NCI-H2081 (cell line): ENCODE results near the gene CHN1.

Experiments
- DNase-seq, 2 experiments: peaks; one replicate each; lab custom pipeline; 2025; lab: John Stamatoyannopoulos, UW

CHN1 gene

GRCh38 chr2:175010848-175011254, 5.7 kb upstream of the CHN1 start:
- DNase-seq = peak; percentile 78 to 91

DNA sequence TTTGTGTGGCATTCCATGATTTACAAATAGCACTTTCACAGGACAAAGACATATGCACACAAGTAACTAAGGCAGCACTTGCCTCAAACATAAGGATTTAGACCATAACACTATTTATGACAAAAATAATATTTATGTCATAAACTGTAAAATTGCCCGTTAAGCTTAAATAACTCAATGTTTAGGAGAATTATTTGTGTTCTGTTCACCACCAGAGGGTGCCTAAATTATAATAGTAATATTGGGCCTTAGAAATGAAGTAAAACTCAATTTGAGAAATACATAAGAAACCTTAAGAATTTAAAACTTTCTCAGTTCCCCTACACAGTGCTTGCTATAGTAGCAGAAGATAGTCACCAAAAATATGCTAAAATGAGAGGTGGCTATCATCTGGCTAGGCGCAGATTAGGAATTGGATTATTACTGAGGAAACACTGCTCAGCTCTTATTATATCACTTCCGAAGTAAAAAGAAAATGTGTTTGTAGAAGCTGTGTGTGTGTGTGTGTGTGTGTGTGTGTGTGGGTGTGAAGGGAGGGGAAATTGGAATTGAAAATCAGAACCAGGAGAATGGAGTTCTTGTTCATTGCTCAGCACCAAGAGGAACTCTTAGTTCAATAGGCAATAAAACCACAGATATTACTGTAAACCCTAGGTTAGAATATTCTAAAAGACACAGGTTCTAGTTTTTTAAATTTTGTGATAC, 4.9 kb upstream of the CHN1 start:
- DNase-seq = no peak

GRCh38 chr2:175008801-175009495, 3.8 kb upstream of the CHN1 start:
- DNase-seq = peak in 1 of 2 experiments; percentile 47

DNA sequence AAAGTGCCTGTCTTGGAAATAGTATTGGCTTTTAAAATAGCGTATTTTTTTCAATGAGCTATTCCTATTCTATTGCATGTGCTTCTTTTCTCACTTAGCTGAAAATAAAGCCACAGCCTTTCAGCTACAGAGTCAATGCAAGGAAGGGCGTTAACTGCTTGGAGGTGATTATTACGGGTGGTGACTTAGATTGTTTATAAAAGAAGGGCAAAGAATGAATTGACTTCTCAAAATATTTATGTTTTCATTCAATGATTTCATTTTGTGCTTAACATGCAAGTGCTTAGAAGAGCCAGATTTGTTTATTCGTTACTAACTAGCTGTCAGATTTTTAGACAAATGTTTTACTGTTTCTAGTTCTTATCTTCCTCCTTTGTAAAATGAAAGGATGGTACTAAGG, 2.8 kb upstream of the CHN1 start:
- no peak for DNase-seq

GRCh38 chr2:175007510-175007909, 2.3 kb upstream of the CHN1 start:
- DNase-seq = no peak

DNA sequence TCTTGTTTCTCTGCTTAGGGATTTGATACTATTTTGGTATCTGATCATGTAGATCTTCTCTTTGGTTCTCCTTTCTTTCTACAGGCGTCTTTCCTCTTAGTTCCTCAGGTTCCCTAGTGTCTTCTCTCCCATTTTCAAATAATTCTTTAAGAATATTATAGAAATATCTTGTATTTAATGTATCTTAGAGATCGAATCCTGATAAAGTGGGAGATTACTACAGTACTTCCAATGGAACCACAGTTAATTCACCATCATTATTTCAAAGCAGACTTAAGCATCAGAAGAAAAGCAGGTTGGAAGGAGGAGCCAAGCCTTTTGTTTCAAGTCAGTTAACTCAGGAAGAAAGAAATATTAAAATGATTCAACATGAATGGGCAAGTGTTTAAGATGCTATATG, 1.1 kb upstream of the CHN1 start:
- DNase-seq = no peak

GRCh38 chr2:175005733-175006264, 618 bp upstream of the CHN1 start:
- peak in 1 of 2 experiments; percentile 41 for DNase-seq

- peak; percentile 47 to 64 for DNase-seq
These were observed 526 bp downstream of the CHN1 start for GRCh38 chr2:175004730-175004979.

DNA sequence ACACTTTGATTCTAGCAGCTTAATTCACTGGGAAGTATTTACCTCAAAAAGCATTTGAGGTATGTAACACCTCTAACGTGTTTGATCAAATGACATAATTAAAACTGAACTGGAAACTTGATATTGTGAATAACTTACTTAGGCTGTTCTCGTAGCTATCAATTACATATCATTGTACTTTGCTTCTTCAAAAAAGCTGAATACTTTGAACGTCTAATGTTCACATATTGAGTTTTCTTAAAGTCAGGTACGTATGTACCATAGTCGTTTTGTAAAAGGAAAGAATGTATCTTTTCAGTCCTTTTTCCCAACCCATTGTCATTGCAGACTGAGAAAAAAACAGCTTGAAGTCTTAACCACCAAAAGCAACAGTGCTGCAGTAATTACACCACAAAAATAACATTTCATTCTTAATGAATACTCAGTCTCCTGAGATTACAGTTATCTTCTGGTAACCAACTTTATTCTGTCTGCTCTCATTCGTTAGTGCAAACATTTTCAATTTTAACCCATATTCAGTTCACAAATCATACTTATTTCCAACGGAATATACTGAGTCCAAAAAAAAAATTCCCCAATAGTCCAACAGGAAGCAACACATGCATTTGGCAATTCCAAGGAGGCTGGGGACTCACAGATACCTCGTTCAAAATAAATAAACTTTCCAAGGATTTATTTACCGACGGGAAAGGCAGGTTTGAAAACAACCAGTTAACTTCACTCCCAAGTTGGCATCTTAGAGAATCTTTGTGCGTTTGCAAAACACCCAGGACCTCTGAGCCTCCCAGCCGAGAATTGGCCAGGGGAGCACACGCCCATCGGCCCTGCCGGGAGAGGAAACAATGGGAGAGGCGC, 1.1 kb downstream of the CHN1 start:
- peak; percentile 36 to 60 for DNase-seq

GRCh38 chr2:175002547-175003274, 2.5 kb downstream of the CHN1 start:
- DNase-seq = no peak

DNA sequence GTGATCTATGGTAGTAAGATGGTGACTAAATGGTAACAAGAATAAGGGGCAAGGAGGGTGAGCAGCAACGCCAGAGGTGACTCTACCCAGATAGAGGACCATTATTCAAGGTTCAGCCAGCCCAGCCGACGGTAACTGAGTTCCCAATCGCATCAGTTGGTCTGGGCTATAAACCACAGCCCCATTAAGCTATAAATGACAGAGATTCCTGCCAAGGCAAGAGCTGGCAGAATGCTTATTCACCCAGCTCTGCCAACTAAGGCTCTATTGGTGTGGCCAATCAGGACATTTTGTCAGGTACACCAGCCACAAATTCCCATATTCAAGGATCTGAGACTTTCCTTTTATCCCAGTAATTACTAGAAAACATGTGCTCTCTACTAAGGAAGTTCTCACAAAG, 3.6 kb downstream of the CHN1 start:
- DNase-seq = peak in 1 of 2 experiments; percentile 61

DNA sequence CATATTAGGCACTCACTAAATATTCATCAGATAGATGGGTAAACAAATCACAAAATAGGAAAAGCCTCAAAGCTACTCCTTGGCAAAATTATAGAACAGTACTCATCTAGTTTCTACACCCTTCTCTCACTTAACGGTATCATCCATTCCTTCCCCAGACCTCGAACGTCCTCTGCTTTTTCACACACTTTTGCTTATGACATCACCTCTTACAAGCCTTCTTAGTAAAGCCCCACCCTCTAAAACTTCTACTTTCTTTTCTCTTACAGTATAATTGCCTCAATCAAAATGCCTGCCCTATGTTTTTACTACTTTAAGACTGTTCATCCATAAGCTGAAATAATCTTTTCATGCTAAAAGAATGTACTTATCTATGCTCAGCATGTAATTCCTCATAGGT, 8.1 kb downstream of the CHN1 start:
- DNase-seq = no peak

DNA sequence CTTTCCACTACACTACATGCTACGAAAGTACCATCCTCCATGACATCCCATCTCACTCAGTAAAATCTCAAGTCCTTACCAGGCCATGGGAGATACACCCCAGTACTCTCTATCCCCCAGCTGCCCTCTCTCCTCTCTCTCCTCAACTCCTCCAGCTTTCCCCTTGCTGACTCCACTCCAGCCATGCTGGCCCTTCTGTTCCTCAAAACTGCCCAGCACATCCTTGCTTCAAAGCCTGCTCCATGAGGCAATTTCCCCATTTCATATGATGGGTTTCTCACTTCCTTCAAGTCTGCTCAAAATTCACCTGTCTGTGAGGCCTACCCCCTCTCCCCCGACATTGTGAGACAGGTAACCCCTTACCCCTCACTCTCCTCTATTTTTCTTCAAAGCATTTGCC, 8.6 kb downstream of the CHN1 start:
- DNase-seq = no peak

- DNase-seq = no peak
These were observed 10.8 kb downstream of the CHN1 start for GRCh38 chr2:174994381-174994780.

DNA sequence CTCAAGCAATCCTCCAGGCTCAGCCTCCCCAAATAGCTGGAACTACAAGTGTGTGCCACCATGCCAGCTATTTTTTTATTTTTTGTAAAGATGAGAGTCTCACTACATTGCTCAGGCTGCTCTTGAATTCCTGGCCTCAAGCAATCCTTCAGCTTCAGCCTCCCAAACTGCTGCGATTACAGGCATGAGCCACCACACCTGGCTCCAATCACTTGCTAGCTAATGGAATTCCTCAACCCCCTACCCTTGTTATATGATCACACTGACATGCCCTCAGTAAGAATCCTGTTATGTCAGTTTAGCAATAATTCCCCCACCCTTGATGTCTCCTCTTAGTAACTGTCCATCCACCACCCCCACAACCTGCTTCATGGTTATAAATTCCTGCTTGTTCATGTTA, 12.3 kb downstream of the CHN1 start:
- DNase-seq = no peak

DNA sequence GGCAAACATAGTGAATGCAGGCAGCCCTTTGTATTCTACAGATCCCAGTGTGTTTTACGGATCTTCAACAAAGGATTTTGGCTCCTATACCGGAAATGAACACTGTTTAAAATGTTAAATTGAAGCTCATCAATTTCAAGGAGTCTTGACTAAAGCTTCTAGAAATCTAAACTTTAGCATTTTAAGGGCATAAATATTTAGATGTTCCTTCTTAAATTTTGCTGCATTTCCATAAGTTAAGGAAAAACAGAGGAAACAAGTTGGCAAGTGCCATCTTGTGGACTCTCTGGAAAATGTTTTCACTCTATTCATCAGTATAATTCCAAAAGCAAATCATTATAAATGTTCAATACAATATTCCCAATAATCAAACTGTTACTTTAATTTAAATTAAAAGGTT, 19.6 kb downstream of the CHN1 start:
- DNase-seq = no peak

GRCh38 chr2:174984561-174984960, 20.6 kb downstream of the CHN1 start:
- no peak for DNase-seq

GRCh38 chr2:174981331-174981730, 23.9 kb downstream of the CHN1 start:
- DNase-seq = no peak

DNA sequence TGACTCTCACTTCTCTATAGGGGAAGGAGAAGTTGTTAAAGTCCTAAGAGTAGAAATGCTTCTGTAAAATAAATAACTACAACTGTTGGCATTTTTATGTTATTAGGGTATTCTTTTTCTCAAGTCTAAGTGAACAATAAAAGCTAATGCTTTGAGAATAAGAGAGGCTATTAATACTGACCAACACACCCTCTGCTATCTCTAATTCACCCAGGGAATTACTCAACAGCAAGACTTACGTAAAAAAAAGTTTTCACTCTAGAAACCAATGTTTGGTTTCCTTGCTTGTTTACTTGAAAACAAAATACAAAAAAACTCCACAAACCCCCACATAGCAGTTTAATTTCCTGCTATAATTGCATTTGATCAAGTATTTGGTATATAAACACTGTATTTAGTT, 25.2 kb downstream of the CHN1 start:
- no peak for DNase-seq

DNA sequence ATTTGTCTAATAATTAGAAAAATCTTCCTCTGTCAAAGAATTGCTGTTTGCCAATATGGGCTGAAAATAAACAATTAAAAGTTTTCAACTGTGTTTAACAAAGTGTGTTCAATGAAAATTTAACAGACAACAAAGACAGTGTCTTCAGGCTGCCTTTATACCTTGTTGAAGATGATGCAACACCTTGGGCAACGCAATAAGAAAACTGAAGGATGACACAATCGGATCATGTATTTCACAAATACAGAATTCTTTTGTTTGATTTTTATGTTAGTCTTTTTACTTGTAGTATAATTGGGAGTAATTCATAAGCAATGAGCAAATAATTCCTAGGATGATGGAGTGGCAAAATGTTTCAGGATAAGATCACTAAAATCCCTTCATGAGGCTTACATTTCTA, 27.8 kb downstream of the CHN1 start:
- no peak for DNase-seq

DNA sequence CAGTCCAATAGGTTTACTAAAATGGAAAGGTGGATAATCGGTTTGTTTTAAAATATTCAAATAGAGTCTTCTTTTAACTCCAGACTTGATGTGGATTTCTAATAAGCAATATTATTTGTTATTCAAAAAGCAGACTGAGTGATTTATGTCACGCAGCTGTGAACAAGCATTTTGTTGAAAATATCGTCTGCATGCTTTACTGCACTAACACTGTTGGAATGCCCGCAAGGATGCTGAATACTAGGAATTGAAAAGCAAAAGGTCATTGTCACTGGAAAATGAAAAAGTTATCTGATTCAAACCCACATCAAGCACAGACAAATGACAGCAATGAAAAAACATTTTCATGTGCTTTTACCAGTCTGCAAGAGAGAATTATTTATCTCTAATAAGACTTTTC, 31.1 kb downstream of the CHN1 start:
- no peak for DNase-seq

GRCh38 chr2:174972924-174973323, 32.3 kb downstream of the CHN1 start:
- no peak for DNase-seq
